Stimulated activated CD8-positive, alpha-beta memory T cell treated with anti-CD3 and anti-CD28 coated beads, Interleukin-15, amount 100 ng/mL, for 1 hour (primary cell): Measurements from ENCODE around the gene DRD3.

Experiments
- DNase-seq: peaks from one replicate; pipeline ENCODE4 v3.0.0-alpha.2; 2020; ENCODE audit warnings: low read depth

DRD3 gene

GRCh38 chr3:114120211-114120610 is 58.6 kb downstream of the DRD3 start:
- no peak for DNase-seq

- DNase-seq: no peak
These were observed 59.1 kb downstream of the DRD3 start for GRCh38 chr3:114119776-114120175.

GRCh38 chr3:114115143-114115542 is 63.7 kb downstream of the DRD3 start:
- DNase-seq: no peak

GRCh38 chr3:114114719-114115118 is 64.1 kb downstream of the DRD3 start:
- DNase-seq: no peak

- no peak for DNase-seq
These were observed 66.2 kb downstream of the DRD3 start for GRCh38 chr3:114112696-114113095.

GRCh38 chr3:114111060-114111770 is 67.6 kb downstream of the DRD3 start:
- DNase-seq: no peak

- DNase-seq: no peak
These were observed 68.4 kb downstream of the DRD3 start for GRCh38 chr3:114110439-114110838.

- no peak for DNase-seq
These were observed 70.7 kb downstream of the DRD3 start for GRCh38 chr3:114108137-114108536.

GRCh38 chr3:114104414-114104813 is 74.4 kb downstream of the DRD3 start:
- no peak for DNase-seq

- DNase-seq: no peak
These were observed 75.0 kb downstream of the DRD3 start for GRCh38 chr3:114103858-114104257.

- no peak for DNase-seq
These were observed 75.7 kb downstream of the DRD3 start for GRCh38 chr3:114103181-114103580.

- no peak for DNase-seq
These were observed 77.8 kb downstream of the DRD3 start for GRCh38 chr3:114101101-114101500.

GRCh38 chr3:114095796-114096195 is 83.1 kb downstream of the DRD3 start:
- no peak for DNase-seq

GRCh38 chr3:114093596-114093995 is 85.3 kb downstream of the DRD3 start:
- no peak for DNase-seq

GRCh38 chr3:114093016-114093380 is 85.9 kb downstream of the DRD3 start:
- DNase-seq: no peak

GRCh38 chr3:114092151-114093015 is 86.5 kb downstream of the DRD3 start:
- DNase-seq: no peak

- no peak for DNase-seq
These were observed 89.2 kb downstream of the DRD3 start for GRCh38 chr3:114089675-114090074.

GRCh38 chr3:114086356-114086755 is 92.5 kb downstream of the DRD3 start:
- no peak for DNase-seq

GRCh38 chr3:114083112-114083511 is 95.7 kb downstream of the DRD3 start:
- DNase-seq: no peak

GRCh38 chr3:114081037-114081436 is 97.8 kb downstream of the DRD3 start:
- DNase-seq: no peak

GRCh38 chr3:114080201-114080600 is 98.7 kb downstream of the DRD3 start:
- no peak for DNase-seq

GRCh38 chr3:114079761-114080160 is 99.1 kb downstream of the DRD3 start:
- DNase-seq: no peak

- no peak for DNase-seq
These were observed 100.7 kb downstream of the DRD3 start for GRCh38 chr3:114078126-114078525.
